IMR-90 (cell line): ENCODE data around the gene TUBA3E. TPM values are rescaled to one million over a fixed set of nuclear protein-coding genes. Genes with fewer than 3 reads are reported as not detected.

ENCODE experiments used
- ATAC-seq: fragments of 200-7000 bp; cut with Tn5 transposase; 2 replicates; pipeline ENCODE4 v1.9.1; 2020; ENCODE audit warnings: low read depth, mild to moderate bottlenecking, moderate library complexity
- Bru-seq: library from RNA; stranded (reverse); fragments of 400-500 nt; gene quantifications from one replicate; lab custom pipeline; 2021; lab: Mats Ljungman, UMichigan
- BruChase-seq, 2 experiments: library from RNA; stranded (reverse); fragments of 400-500 nt; gene quantifications; one replicate each; lab custom pipeline; 2021; lab: Mats Ljungman, UMichigan
- BruUV-seq: library from RNA; stranded (reverse); fragments of 400-500 nt; replicated peaks from 2 replicates; lab custom pipeline; 2021; lab: Mats Ljungman, UMichigan
- CTCF ChIA-PET: fragments of 300-600 bp; formaldehyde crosslinking; extraction: SDS; loops from one replicate; lab custom pipeline; 2021; ENCODE audit warnings: antibody characterized with exemption; lab: Yijun Ruan, JAX
- POLR2A ChIA-PET: fragments of 300-600 bp; sonication (Branson Sonifier 250); formaldehyde crosslinking; loops from one replicate; lab custom pipeline; 2022; ENCODE audit warnings: antibody characterized with exemption; ENCODE audit not compliant: unreplicated experiment; lab: Charles Lee
- DNase-seq: peaks from one replicate; pipeline ENCODE4 v3.0.0; 2013
- H2AFZ ChIP-seq: replicated peaks from 2 replicates; pipeline ENCODE3; 2013; ENCODE audit warnings: low read length, mild to moderate bottlenecking; ENCODE audit not compliant: poor library complexity
- H2AK5ac ChIP-seq: 2 replicates; pipeline ENCODE4 v1.6.1; 2013; ENCODE audit warnings: low read depth, low read length, inconsistent platforms
- H2AK9ac ChIP-seq: replicated peaks from 2 replicates; pipeline ENCODE3; 2013; ENCODE audit warnings: mild to moderate bottlenecking, low read depth, low read length, moderate library complexity; ENCODE audit not compliant: poor library complexity
- H2BK120ac ChIP-seq: 2 replicates; pipeline ENCODE4 v1.6.1; 2013; ENCODE audit warnings: low read depth, low read length, inconsistent platforms
- H2BK15ac ChIP-seq: 3 replicates; pipeline ENCODE4 v1.6.1; 2013; ENCODE audit warnings: low read depth, low read length, inconsistent platforms
- H2BK20ac ChIP-seq: 2 replicates; pipeline ENCODE4 v1.6.1; 2013; ENCODE audit warnings: low read depth, mild to moderate bottlenecking, inconsistent platforms, low read length, moderate library complexity
- H2BK5ac ChIP-seq: 2 replicates; pipeline ENCODE4 v1.6.1; 2013; ENCODE audit warnings: mild to moderate bottlenecking, low read depth, low read length, inconsistent platforms; ENCODE audit not compliant: poor library complexity, severe bottlenecking
- H3K14ac ChIP-seq: replicated peaks from 2 replicates; pipeline ENCODE4 v1.6.1; 2013; ENCODE audit warnings: low read depth, low read length, inconsistent platforms
- H3K18ac ChIP-seq: 2 replicates; pipeline ENCODE4 v1.6.1; 2013; ENCODE audit warnings: low read depth, low read length, control low read depth
- H3K23ac ChIP-seq: 2 replicates; pipeline ENCODE4 v1.6.1; 2013; ENCODE audit warnings: low read depth, low read length, inconsistent platforms
- H3K27ac ChIP-seq: 2 replicates; pipeline ENCODE4 v1.5.1; 2013; ENCODE audit warnings: mild to moderate bottlenecking, control low read depth, low read length; ENCODE audit not compliant: insufficient read depth
- H3K27me3 ChIP-seq: 2 replicates; pipeline ENCODE4 v1.6.1; 2013; ENCODE audit warnings: low read length; ENCODE audit not compliant: control insufficient read depth, insufficient read depth
- H3K36me3 ChIP-seq: 2 replicates; pipeline ENCODE4 v1.6.1; 2013; ENCODE audit warnings: low read length, mixed read lengths; ENCODE audit not compliant: control insufficient read depth, insufficient read depth
- H3K4ac ChIP-seq: 2 replicates; pipeline ENCODE4 v1.6.1; 2013; ENCODE audit warnings: low read depth, low read length, inconsistent platforms
- H3K4me1 ChIP-seq: 2 replicates; pipeline ENCODE4 v1.6.1; 2013; ENCODE audit warnings: low read length, mixed read lengths; ENCODE audit not compliant: control insufficient read depth, insufficient read depth
- H3K4me2 ChIP-seq: 2 replicates; pipeline ENCODE4 v1.6.1; 2013; ENCODE audit warnings: low read depth, mild to moderate bottlenecking, control low read depth, low read length, moderate library complexity
- H3K4me3 ChIP-seq: 2 replicates; pipeline ENCODE4 v1.5.1; 2013; ENCODE audit warnings: low read depth, mild to moderate bottlenecking, control low read depth, low read length, moderate library complexity; ENCODE audit not compliant: insufficient read depth
- H3K56ac ChIP-seq: 2 replicates; pipeline ENCODE4 v1.6.1; 2013; ENCODE audit warnings: low read length, inconsistent platforms; ENCODE audit not compliant: insufficient read depth; ENCODE audit errors: extremely low read depth
- H3K79me1 ChIP-seq, 2 experiments: 2 replicates each; pipeline ENCODE4 v1.6.1; 2013; ENCODE audit warnings: low read length in 2 of 2, inconsistent platforms in 1 of 2, low read depth in 1 of 2
- H3K9ac ChIP-seq: 2 replicates; pipeline ENCODE4 v1.6.1; 2013; ENCODE audit warnings: low read depth, low read length, control low read depth
- H3K9me1 ChIP-seq: 2 replicates; pipeline ENCODE4 v1.6.1; 2013; ENCODE audit warnings: low read length, inconsistent platforms; ENCODE audit not compliant: insufficient read depth
- H3K9me3 ChIP-seq: 2 replicates; pipeline ENCODE4 v1.6.1; 2013; ENCODE audit warnings: low read length; ENCODE audit not compliant: control insufficient read depth, insufficient read depth
- H4K20me1 ChIP-seq: 2 replicates; pipeline ENCODE4 v1.6.1; 2013; ENCODE audit warnings: low read length, inconsistent platforms; ENCODE audit not compliant: insufficient read depth
- H4K5ac ChIP-seq: 2 replicates; pipeline ENCODE4 v1.6.1; 2013; ENCODE audit warnings: mild to moderate bottlenecking, low read depth, low read length, control low read depth
- H4K8ac ChIP-seq, 2 experiments: 2 replicates each; pipeline ENCODE4 v1.6.1; 2013; ENCODE audit warnings: low read depth in 2 of 2, low read length in 2 of 2, control low read depth in 1 of 2, inconsistent platforms in 1 of 2
- H4K91ac ChIP-seq: 2 replicates; pipeline ENCODE4 v1.6.1; 2013; ENCODE audit warnings: low read depth, low read length, inconsistent platforms; ENCODE audit not compliant: insufficient read depth
- BHLHE40 ChIP-seq: fragments of 150-350 bp; IDR thresholded peaks from 2 replicates; pipeline ENCODE4 v1.6.1; 2016; ENCODE audit warnings: mild to moderate bottlenecking, low read depth, low read length
- CEBPB ChIP-seq: IDR thresholded peaks from 2 replicates; pipeline ENCODE4 v1.6.1; 2012; ENCODE audit warnings: low read depth, low read length, improper control_type of control experiment
- CHD1 ChIP-seq: IDR thresholded peaks from 2 replicates; pipeline ENCODE4 v1.6.1; 2012; ENCODE audit warnings: low read depth, low read length, improper control_type of control experiment
- MAZ ChIP-seq: IDR thresholded peaks from 2 replicates; pipeline ENCODE4 v1.6.1; 2012; ENCODE audit warnings: low read depth, mild to moderate bottlenecking, low read length, improper control_type of control experiment, moderate library complexity, borderline replicate concordance
- RCOR1 ChIP-seq: IDR thresholded peaks from 2 replicates; pipeline ENCODE4 v1.6.1; 2012; ENCODE audit warnings: mild to moderate bottlenecking, low read length, improper control_type of control experiment; ENCODE audit not compliant: insufficient replicate concordance
- RFX5 ChIP-seq: IDR thresholded peaks from 2 replicates; pipeline ENCODE4 v1.8.0; 2012; ENCODE audit warnings: low read depth, mild to moderate bottlenecking, low read length, moderate library complexity
- SMC3 ChIP-seq: fragments of 150-350 bp; IDR thresholded peaks from 2 replicates; pipeline ENCODE4 v1.6.1; 2016; ENCODE audit warnings: low read depth, mild to moderate bottlenecking, antibody characterized with exemption, low read length, moderate library complexity
- WGBS, 2 experiments: methylation state at CpG; one replicate each; pipeline versions ENCODE4 v1.1.5 to v1.1.7; 2013; ENCODE audit warnings: missing lambda C conversion rate in 2 of 2; ENCODE audit not compliant: insufficient read length in 1 of 2; ENCODE audit errors: extremely low coverage in 2 of 2; 5-methylcytosine and 5-hydroxymethylcytosine counted together
- dilution Hi-C: fragments of 300-500 bp; cut with HindIII; formaldehyde crosslinking; loops from one replicate; pipeline ENCODE4 v1.14.3; 2018; ENCODE audit warnings: low sequenced_read_pairs; ENCODE audit not compliant: unreplicated experiment
- in situ Hi-C: fragments of 300-500 bp; cut with MboI; formaldehyde crosslinking; loops from 3 replicates; pipeline ENCODE4 v1.14.3; 2019; ENCODE audit warnings: low sequenced_read_pairs, inconsistent platforms, mixed read lengths
- intact Hi-C: fragments of 100-400 bp; cut with micrococcal nuclease; formaldehyde crosslinking; loops from 2 replicates; pipeline ENCODE4 v1.10.0; 2022
- long read RNA-seq: library from polyadenylated mRNA; unstranded; transcript quantifications from one replicate; pipeline ENCODE4 v2.0.0, GENCODE V29; 2021; ENCODE audit not compliant: unreplicated experiment
- polyA plus RNA-seq, 3 experiments: library from polyadenylated mRNA; depleted of rRNA; stranded (reverse); fragments of >200 nt; gene quantifications; 2 replicates each; pipeline ENCODE4 v1.2.3, GENCODE V29; 2012; ENCODE audit warnings: low replicate concordance in 1 of 3
- total RNA-seq: library from RNA; depleted of rRNA; stranded (reverse); fragments of >200 nt; gene quantifications from 2 replicates; pipeline ENCODE4 v1.2.3, GENCODE V29; 2012; rRNA removed
- TF ChIP-seq, protein P1 (sequence below): conservative IDR thresholded peaks from 2 replicates; pipeline ENCODE4 v1.5.1; 2012; ENCODE audit warnings: mild to moderate bottlenecking, low read depth, low read length, improper control_type of control experiment
- TF ChIP-seq, protein P2 (sequence below): fragments of 150-350 bp; IDR thresholded peaks from 2 replicates; pipeline ENCODE4 v1.6.1; 2016; ENCODE audit warnings: low read depth, mild to moderate bottlenecking, low read length, moderate library complexity, borderline replicate concordance

The TUBA3E gene
- not detected in 2 replicates for total RNA-seq
- not detected in 2 replicates for polyA plus RNA-seq (2012; rRNA removed)
- polyA plus RNA-seq (2012; cell fraction: cytosol; rRNA removed), result not detected in 2 replicates
- not detected in 2 replicates for polyA plus RNA-seq (2012; cell fraction: nucleus; rRNA removed; ENCODE audit: low replicate concordance)
- not detected for Bru-seq, nascent RNA
- BruChase-seq, experiment 1, labeled RNA remaining after a 6-hour chase, result not detected
- not detected for BruChase-seq, experiment 2, labeled RNA remaining after a 2-hour chase
- long read RNA-seq, result 0 reads

DNA sequence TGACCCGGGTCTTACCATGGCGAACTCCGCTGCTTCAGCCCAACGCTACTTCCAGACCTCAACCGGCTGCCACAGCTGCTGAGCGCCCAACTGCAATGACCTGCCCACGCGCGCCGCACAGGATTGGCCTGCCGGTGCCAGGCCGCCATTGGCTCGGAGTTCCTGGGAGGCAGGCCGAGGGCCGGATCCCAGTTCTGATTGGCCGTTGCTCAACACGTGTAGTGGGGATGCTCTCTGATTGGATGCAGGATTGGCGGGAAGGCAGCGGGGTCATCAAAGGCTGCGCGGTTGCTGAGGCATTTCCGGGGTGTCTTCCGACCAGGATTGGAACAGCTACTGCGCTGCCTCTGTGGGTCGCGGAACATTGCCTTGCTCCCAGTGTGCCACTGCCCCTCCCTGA, at the start of gene TUBA3E:
TUBA3E (minus strand) TSS at position 97 of the 400 bp plus-strand sequence; CDS start at position 18, 79 bp downstream.
- intact Hi-C loops (no loop called here), in situ Hi-C loops (no loop called here), dilution Hi-C loops (no loop called here)
- H4K8ac ChIP-seq, result no peak within 1 kb of the TSS
- H3K23ac ChIP-seq, result no peak within 1 kb of the TSS
- no peak within 1 kb of the TSS for H2AK9ac ChIP-seq
- H2AK5ac ChIP-seq, result no peak within 1 kb of the TSS
- H3K9me3 ChIP-seq, result no peaks in the 10 kb centered on the region
- POLR2A ChIA-PET, result no interaction called here
- DNase-seq (no peak), ATAC-seq (no peak)
- no peak within 1 kb of the TSS for H4K91ac ChIP-seq
- no peak within 1 kb of the TSS for H2BK20ac ChIP-seq
- H3K56ac ChIP-seq, result no peak within 1 kb of the TSS
- H3K9ac ChIP-seq, result no peak within 1 kb of the TSS
- H2AFZ ChIP-seq, result no peak within 1 kb of the TSS
- TF ChIP-seq RFX5 (no peak), MAZ (no peak), CEBPB (no peak), SMC3 (no peak), CHD1 (no peak), RCOR1 (no peak), BHLHE40 (no peak)
- TF ChIP-seq, protein P1, sequence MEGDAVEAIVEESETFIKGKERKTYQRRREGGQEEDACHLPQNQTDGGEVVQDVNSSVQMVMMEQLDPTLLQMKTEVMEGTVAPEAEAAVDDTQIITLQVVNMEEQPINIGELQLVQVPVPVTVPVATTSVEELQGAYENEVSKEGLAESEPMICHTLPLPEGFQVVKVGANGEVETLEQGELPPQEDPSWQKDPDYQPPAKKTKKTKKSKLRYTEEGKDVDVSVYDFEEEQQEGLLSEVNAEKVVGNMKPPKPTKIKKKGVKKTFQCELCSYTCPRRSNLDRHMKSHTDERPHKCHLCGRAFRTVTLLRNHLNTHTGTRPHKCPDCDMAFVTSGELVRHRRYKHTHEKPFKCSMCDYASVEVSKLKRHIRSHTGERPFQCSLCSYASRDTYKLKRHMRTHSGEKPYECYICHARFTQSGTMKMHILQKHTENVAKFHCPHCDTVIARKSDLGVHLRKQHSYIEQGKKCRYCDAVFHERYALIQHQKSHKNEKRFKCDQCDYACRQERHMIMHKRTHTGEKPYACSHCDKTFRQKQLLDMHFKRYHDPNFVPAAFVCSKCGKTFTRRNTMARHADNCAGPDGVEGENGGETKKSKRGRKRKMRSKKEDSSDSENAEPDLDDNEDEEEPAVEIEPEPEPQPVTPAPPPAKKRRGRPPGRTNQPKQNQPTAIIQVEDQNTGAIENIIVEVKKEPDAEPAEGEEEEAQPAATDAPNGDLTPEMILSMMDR, result no peak
- TF ChIP-seq, protein P2, sequence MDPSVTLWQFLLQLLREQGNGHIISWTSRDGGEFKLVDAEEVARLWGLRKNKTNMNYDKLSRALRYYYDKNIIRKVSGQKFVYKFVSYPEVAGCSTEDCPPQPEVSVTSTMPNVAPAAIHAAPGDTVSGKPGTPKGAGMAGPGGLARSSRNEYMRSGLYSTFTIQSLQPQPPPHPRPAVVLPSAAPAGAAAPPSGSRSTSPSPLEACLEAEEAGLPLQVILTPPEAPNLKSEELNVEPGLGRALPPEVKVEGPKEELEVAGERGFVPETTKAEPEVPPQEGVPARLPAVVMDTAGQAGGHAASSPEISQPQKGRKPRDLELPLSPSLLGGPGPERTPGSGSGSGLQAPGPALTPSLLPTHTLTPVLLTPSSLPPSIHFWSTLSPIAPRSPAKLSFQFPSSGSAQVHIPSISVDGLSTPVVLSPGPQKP, result no peak
- H3K18ac ChIP-seq, result no peak within 1 kb of the TSS
- H3K79me1 ChIP-seq, result no peaks in the 10 kb centered on the region
- no peaks in the 10 kb centered on the region for H3K36me3 ChIP-seq
- H3K4ac ChIP-seq, result no peak within 1 kb of the TSS
- no peaks in the 10 kb centered on the region for H3K4me1 ChIP-seq
- no peak within 1 kb of the TSS for H2BK120ac ChIP-seq
- no peak within 1 kb of the TSS for H2BK15ac ChIP-seq
- no peaks in the 10 kb centered on the region for H4K20me1 ChIP-seq
- H3K4me3 ChIP-seq, result no peak within 1 kb of the TSS
- no peaks in the 10 kb centered on the region for H3K27me3 ChIP-seq
- H3K4me2 ChIP-seq, result no peak within 1 kb of the TSS
- CTCF ChIA-PET, result no interaction called here
- H3K9me1 ChIP-seq, result no peaks in the 10 kb centered on the region
- H3K14ac ChIP-seq, result no peak within 1 kb of the TSS
- no peak within 1 kb of the TSS for H2BK5ac ChIP-seq
- H3K27ac ChIP-seq, result no peak within 1 kb of the TSS
- 95% methylated on average over 10 of the region's 26 CpGs; no CpG with 5 or more reads in 1 of the 2 experiments for WGBS, 2 experiments
- no peak within 1 kb of the TSS for H4K5ac ChIP-seq
- no TSS peak for BruUV-seq
